ENCODE results near the gene ADTRP. TPM values are rescaled to one million over a fixed set of nuclear protein-coding genes. Genes with fewer than 3 reads are reported as not detected.
A peak's percentile ranks its signal among the peaks of the same experiment; 100 is the strongest.

Gene ADTRP
- total RNA-seq, 1 donor from 2014 or later, result 1.4 TPM

DNA sequence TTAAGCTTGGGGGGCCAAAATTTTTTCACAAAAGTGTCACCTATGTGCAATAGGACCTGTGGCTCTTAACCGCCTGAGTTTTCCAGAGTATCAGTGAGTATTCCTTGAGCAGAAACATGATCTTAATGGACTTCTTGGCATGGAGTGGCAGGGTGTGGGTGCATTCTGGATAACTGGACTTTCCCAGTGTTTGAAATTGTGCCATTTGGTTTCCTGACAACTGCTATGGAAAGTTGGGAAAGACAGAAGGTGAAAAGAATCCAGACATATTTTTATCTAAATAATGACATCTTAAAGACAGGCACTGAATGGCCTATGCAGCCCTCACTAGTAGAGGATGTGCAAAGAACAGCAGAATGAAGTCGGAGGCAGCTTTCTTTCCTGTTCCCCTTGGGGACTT lies 34.3 kb upstream of the ADTRP start:
- Mint-ChIP-seq H3K36me3 (no peaks in the 10 kb centered on the region), H3K4me3 (no peak overlapping the region), H3K4me1 (ENCODE audit: unreplicated experiment) (peaks cover 37% of the 10 kb centered on the region), H3K9me3 (peaks cover 11% of the 10 kb centered on the region), H3K27ac (no peak overlapping the region), H3K27me3 (no peaks in the 10 kb centered on the region)
- no peak for TF ChIP-seq CTCF (conservative IDR thresholded peaks at IDR 0.05)
- DNase-seq (ENCODE audit: extremely low spot score, unreplicated experiment), result no peak

GRCh38 chr6:11812439-11812838 lies 33.8 kb upstream of the ADTRP start:
- Mint-ChIP-seq H3K36me3 (no peaks in the 10 kb centered on the region), H3K4me1 (ENCODE audit: unreplicated experiment) (peaks cover 37% of the 10 kb centered on the region), H3K27me3 (no peaks in the 10 kb centered on the region), H3K4me3 (no peak overlapping the region), H3K9me3 (peaks cover 11% of the 10 kb centered on the region), H3K27ac (no peak overlapping the region)
- no peak for DNase-seq (ENCODE audit: extremely low spot score, unreplicated experiment)
- no peak for TF ChIP-seq CTCF (conservative IDR thresholded peaks at IDR 0.05)

- no peak for TF ChIP-seq CTCF (conservative IDR thresholded peaks at IDR 0.05)
- H3K27ac Mint-ChIP-seq, result peak overlapping the region; percentile 59
- H3K27me3 Mint-ChIP-seq, result no peaks in the 10 kb centered on the region
- H3K36me3 Mint-ChIP-seq, result no peaks in the 10 kb centered on the region
- no peak for DNase-seq (ENCODE audit: extremely low spot score, unreplicated experiment)
- peaks cover 37% of the 10 kb centered on the region for H3K4me1 Mint-ChIP-seq (ENCODE audit: unreplicated experiment)
- no peak overlapping the region for H3K4me3 Mint-ChIP-seq
- peaks cover 11% of the 10 kb centered on the region for H3K9me3 Mint-ChIP-seq
These were observed 33.2 kb upstream of the ADTRP start for GRCh38 chr6:11811644-11812264.

DNA sequence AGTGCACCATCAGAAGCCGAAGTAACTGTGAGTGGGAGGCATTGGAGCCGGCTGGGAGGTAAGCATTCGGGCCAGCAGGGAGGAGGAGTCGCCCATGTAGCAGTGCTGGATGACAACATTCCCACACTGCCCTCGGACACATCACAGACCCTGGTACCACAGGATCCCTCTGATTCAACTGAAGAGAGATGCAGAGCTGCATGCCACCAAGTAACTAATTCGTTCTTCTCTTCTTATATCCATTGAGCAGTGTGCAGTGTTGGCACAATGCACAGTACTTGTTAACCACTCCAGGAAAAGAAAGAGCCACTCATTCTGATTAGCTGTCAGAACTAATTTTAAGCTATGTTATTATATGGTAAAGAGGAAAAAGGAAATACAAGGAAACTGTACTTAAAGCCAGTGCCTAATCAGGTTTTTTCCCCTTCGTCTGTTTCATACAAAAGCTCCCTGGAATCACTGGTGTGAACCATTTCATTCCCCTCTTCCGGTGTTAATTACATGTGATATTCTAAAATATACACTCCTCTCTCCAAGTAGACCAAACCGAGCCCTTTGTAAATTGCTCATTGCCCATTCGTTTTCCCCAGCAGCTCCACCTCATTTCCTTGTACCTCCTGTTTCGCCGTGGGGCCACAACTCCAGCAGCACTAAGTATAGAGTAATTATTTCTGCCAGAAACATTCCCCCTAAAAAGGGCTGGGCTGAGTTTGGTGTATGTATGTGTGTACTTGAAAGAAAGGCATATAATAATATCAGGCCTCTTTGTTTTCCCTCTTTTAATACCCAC lies 32.4 kb upstream of the ADTRP start:
- no peak for DNase-seq (ENCODE audit: extremely low spot score, unreplicated experiment)
- TF ChIP-seq CTCF (conservative IDR thresholded peaks at IDR 0.05), result no peak
- Mint-ChIP-seq H3K36me3 (no peaks in the 10 kb centered on the region), H3K4me1 (ENCODE audit: unreplicated experiment) (peaks cover 43% of the 10 kb centered on the region), H3K9me3 (peaks cover 11% of the 10 kb centered on the region), H3K27me3 (no peaks in the 10 kb centered on the region), H3K4me3 (no peak overlapping the region), H3K27ac (peak overlapping the region; percentile 60)

- Mint-ChIP-seq H3K9me3 (peaks cover 11% of the 10 kb centered on the region), H3K4me1 (ENCODE audit: unreplicated experiment) (peaks cover 42% of the 10 kb centered on the region), H3K4me3 (no peak overlapping the region), H3K27ac (peak overlapping the region; percentile 60), H3K36me3 (no peaks in the 10 kb centered on the region), H3K27me3 (no peaks in the 10 kb centered on the region)
- TF ChIP-seq CTCF (conservative IDR thresholded peaks at IDR 0.05), result no peak
- no peak for DNase-seq (ENCODE audit: extremely low spot score, unreplicated experiment)
These were observed 31.5 kb upstream of the ADTRP start for GRCh38 chr6:11810039-11810541.

All from type B pancreatic cell (in vitro differentiated cells).